Kidney epithelial cell (primary cell): Measurements from ENCODE around the gene TRIM71. TPM values are rescaled to one million over a fixed set of nuclear protein-coding genes. Genes with fewer than 3 reads are reported as not detected.
"Not testable (repeated sequence)": the region's sequence is repeated elsewhere in the genome, so short reads cannot be mapped to it uniquely, and the experiment has no call there.

Experiments
- DNase-seq: peaks from one replicate; pipeline ENCODE4 v3.0.0-alpha.2; 2010; ENCODE audit warnings: low read depth
- H3K27me3 ChIP-seq: 2 replicates; pipeline ENCODE4 v1.6.0; 2011; ENCODE audit warnings: low read length; ENCODE audit not compliant: control insufficient read depth, insufficient read depth
- H3K36me3 ChIP-seq: 2 replicates; pipeline ENCODE4 v1.5.1; 2011; ENCODE audit warnings: low read length; ENCODE audit not compliant: control insufficient read depth, insufficient read depth
- H3K4me3 ChIP-seq: 2 replicates; pipeline ENCODE4 v1.5.1; 2011; ENCODE audit warnings: low read depth, mild to moderate bottlenecking, control low read depth, low read length
- total RNA-seq: library from RNA; depleted of rRNA; stranded (reverse); fragments of >200 nt; gene quantifications from 2 replicates; pipeline ENCODE4 v1.2.3, GENCODE V29; 2015
- TF ChIP-seq, protein P1 (sequence below): IDR thresholded peaks from 2 replicates; pipeline ENCODE4 v1.5.1; 2011; ENCODE audit warnings: mild to moderate bottlenecking, moderate library complexity, low read length, control low read depth, inconsistent platforms; ENCODE audit not compliant: insufficient read depth, poor library complexity, severe bottlenecking

TRIM71 gene
- total RNA-seq, 1 donor from 2014 or later: 2.4 TPM

DNA sequence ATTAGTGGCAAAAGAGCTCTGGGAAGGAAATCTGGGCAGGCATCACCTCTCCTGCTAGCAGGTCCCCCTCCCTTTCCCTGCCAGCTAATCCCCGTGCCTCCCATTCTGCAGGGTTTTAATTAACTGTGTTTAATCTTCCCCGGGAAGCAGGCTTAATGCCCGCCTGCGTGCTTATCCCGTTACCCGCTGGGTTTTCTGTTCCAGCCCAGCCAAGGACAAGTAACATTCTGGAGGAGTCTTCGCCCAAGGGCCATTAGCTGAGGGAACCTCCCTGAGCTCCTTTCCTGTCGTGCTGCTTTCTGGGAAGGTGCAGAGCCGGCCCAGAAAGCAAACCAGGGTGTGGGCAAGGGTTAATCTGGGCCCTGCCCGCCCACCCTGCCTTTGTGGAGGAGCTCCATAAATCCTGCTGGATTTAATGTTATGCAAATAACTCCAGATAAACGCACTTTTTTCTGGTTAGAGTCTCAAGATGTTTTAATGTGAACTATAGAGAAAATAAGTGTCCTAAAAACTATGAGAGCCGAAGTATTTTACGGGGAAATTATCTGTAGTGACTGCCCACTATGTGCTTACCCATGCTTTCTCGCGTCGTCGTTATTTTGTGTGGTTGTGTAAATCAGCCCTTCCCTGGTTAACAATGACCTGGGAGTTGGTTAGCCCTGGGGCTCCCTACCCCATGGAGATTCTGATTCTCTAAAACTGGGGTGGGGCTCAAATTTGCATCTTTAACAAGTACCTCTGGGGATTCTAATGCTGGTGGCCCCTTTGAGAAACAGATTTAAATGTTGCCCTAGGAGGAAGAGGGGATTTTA, 25.9 kb downstream of the TRIM71 start:
- TF ChIP-seq, protein P1, sequence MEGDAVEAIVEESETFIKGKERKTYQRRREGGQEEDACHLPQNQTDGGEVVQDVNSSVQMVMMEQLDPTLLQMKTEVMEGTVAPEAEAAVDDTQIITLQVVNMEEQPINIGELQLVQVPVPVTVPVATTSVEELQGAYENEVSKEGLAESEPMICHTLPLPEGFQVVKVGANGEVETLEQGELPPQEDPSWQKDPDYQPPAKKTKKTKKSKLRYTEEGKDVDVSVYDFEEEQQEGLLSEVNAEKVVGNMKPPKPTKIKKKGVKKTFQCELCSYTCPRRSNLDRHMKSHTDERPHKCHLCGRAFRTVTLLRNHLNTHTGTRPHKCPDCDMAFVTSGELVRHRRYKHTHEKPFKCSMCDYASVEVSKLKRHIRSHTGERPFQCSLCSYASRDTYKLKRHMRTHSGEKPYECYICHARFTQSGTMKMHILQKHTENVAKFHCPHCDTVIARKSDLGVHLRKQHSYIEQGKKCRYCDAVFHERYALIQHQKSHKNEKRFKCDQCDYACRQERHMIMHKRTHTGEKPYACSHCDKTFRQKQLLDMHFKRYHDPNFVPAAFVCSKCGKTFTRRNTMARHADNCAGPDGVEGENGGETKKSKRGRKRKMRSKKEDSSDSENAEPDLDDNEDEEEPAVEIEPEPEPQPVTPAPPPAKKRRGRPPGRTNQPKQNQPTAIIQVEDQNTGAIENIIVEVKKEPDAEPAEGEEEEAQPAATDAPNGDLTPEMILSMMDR: no peak
- no peak for DNase-seq
- H3K4me3 ChIP-seq: no peak overlapping the region
- no peaks in the 10 kb centered on the region for H3K36me3 ChIP-seq
- no peaks in the 10 kb centered on the region for H3K27me3 ChIP-seq

DNA sequence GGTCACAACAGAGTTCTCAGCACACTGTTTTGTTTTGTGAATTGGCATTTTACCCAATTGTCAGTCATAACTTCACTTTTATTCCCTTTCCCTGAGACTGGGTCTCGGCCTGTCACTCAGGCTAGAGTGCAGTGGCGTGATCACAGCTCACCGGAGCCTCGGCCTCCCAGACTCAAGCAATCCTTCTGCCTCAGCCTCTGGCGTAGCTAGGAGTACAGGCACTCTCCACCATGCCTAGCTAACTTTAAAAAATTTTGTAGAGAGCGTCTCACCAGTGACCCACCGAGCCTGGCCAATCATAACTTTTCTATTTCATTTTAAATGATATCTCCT, 26.5 kb downstream of the TRIM71 start:
- no peaks in the 10 kb centered on the region for H3K27me3 ChIP-seq
- no peak for DNase-seq
- TF ChIP-seq, protein P1: no peak
- no peaks in the 10 kb centered on the region for H3K36me3 ChIP-seq
- no peak overlapping the region for H3K4me3 ChIP-seq

DNA sequence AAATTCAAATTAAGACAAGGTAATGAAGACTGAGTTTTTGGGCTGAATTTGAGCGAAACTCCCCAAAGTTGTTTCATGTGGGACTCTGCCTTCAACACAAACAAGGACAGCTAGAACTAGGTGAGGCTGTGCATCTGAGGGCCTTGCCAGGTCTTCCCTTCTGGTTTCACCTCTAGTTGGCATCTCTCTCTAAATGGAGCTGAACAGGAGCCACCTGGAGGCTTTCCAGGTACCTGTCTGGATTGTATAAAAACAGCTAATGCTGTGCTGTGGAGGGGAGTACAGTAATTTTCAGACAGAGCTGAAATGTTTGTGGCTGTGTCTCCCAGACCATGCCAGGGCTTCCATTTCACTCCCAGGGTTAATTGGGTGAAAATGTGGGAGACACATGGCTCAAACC, 27.1 kb downstream of the TRIM71 start:
- no peak for DNase-seq
- H3K27me3 ChIP-seq: no peaks in the 10 kb centered on the region
- TF ChIP-seq, protein P1: no peak
- no peak overlapping the region for H3K4me3 ChIP-seq
- no peaks in the 10 kb centered on the region for H3K36me3 ChIP-seq

DNA sequence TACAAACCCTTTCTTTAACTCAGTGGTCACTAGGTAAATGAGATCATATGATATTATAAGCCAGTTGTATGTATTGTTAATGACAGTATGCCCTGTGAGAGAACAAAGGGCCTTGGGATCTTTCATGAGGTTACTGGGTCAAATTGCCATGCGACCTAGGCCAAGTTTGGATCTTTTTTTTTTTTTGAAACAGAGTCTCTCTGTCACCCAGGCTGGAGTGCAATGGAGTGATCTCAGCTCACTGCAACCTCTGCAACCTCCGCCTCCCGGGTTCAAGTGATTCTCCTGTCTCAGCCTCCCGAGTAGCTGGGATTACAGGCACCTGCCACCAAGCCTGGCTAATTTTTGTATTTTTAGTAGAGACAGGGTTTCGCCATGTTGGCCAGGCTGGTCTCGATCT, 27.7 kb downstream of the TRIM71 start:
- H3K36me3 ChIP-seq, DNase-seq, H3K4me3 ChIP-seq, H3K27me3 ChIP-seq: not testable (repeated sequence)

DNA sequence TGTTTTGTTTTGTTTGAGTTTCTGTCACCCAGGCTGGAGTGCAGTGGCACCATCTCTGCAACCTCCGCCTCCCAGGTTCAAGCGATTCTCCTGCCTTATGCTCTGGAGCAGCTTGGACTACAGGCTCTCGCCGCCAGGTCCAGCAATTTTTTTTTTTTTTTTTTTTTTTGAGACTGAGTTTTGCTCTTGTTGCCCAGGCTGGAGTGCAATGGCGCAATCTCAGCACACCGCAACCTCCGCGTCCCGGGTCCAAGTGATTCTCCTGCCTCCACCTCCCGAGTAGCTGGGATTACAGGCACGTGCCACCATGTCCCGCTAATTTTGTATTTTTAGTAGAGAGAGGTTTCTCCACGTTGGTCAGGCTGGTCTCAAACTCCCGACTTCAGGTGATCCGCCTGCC, 29.2 kb downstream of the TRIM71 start:
- H3K27me3 ChIP-seq, H3K36me3 ChIP-seq, H3K4me3 ChIP-seq, DNase-seq: not testable (repeated sequence)

DNA sequence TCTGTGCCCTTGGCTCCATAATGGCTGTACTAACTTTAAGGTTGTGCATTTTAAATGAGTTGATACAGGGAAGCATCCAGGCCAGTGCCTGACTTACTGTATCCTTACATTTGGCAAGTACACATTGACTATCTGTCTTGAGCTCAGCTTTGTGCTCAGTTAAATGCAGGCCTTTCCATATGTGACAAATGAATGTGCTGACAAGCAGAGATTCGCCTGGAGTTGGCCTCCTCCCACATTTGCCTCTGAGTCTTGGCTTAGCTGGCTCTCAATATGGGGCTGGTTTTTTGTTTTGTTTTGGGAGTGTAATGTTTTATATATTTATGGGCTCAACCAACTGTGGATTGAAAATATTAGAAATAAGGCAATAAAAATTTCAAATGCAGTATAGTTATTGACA, 29.7 kb downstream of the TRIM71 start:
- TF ChIP-seq, protein P1: no peak

DNA sequence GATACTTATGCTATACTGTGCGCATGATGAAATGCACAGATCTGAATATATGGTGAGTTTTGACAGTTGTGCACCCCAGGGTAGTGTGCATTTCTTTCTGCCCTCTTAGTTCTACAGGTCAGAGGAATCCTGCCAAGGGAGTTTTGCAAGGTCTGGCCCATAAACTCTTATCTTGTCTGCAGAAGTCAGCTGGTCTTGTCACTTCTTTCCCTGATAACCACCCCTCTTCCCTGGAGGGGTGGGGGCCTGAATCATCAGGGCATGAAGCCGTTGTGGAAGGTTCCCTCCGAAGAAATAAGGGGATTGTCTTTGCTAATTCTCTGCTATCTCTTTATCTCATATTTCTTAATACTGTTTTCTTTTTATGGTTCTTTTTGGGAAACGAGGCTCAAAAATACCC, 30.4 kb downstream of the TRIM71 start:
- TF ChIP-seq, protein P1: no peak
- DNase-seq: no peak
- no peaks in the 10 kb centered on the region for H3K36me3 ChIP-seq
- no peaks in the 10 kb centered on the region for H3K27me3 ChIP-seq
- H3K4me3 ChIP-seq: no peak overlapping the region

More for the DNA sequence above, 29.7 kb downstream of the TRIM71 start:
- Histone ChIP-seq H3K36me3 (no peaks in the 10 kb centered on the region), H3K4me3 (no peak overlapping the region), H3K27me3 (no peaks in the 10 kb centered on the region)
- DNase-seq: no peak
